GM20431 (cell line): Measurements from ENCODE around the gene TMEM128.
"Not testable (repeated sequence)": the region's sequence is repeated elsewhere in the genome, so short reads cannot be mapped to it uniquely, and the experiment has no call there.

ENCODE experiments used
- in situ Hi-C: fragments of 300-500 bp; cut with MseI, MboI; formaldehyde crosslinking; loops from one replicate; pipeline ENCODE4 v1.15.0; 2020; ENCODE audit warnings: low sequenced_read_pairs; ENCODE audit not compliant: unreplicated experiment

TMEM128 gene

DNA sequence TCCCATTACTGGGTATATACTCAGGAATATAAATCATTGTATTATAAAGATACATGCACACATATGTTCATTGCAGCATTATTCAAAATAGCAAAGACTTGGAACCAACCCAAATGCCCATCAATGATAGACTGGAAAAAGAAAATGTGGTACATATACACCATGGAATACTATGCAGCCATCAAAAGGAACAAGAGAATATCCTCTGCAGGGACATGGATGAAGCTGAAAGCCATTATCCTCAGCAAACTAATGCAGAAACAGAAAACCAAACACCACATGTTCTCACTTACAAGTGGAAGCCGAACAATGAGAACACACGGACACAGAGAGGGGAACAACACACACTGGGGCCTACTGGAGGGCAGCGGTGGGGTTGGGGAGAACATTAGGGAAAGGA lies 9.7 kb upstream of the TMEM128 start:
- in situ Hi-C loops: not testable (repeated sequence)

DNA sequence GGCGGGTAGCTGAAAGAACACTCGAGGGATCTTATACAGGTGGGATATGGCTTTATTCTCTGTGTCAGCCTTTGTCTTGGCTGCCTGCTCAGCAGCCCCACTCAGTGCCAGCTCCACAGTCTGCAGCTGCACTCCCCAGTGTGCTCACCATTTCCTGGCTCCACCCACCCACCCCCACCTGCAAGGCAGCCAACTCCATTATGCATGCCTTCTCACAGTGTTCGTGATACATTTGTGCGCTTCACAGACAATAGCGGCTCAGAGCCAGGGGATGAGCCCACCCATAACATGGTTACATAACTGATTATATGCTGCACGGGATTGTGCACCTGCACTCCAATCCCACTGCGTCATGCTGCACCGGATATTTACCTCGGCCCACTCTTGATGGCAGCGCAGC lies 8.8 kb upstream of the TMEM128 start:
- in situ Hi-C loops: no loop called here

DNA sequence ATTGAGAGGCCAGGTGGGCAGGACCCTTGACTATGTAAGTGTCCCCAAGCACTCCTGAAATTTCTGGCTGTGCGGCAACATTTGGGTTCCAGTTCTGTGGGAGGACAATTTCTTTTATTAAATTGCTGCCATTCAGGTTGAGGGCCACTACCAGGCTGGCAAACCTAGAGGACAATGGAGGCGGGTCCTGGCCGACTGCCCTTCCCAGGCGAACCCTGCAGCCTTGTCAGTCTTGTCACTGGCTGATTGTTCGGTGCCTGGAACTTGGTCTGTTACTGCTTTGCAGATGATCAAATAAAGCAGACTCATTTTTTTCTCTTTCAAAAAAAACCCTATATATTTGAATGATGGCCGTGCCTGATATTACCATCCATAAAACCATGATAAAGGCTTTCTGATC lies 6.6 kb upstream of the TMEM128 start:
- in situ Hi-C loops: no loop called here

DNA sequence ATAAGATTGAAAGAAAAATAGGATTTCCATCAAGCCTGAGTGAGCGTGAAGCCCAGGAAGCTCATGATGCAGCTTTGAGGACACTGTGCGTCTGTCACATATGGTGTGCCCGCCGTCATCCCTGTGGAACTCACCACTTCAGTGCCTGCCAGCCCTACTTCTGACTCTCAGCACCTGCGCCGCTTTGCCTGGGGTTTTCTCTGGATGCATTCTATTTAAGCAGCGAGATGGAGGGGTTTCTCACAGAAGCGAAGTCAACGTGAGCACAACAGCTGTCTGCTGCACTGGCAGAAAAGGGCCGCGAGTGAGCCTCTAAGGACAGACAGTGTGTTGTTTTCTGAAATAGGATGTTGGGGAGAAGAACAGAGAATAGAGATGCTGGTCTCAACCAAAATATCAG lies 6.2 kb upstream of the TMEM128 start:
- in situ Hi-C loops: no loop called here

DNA sequence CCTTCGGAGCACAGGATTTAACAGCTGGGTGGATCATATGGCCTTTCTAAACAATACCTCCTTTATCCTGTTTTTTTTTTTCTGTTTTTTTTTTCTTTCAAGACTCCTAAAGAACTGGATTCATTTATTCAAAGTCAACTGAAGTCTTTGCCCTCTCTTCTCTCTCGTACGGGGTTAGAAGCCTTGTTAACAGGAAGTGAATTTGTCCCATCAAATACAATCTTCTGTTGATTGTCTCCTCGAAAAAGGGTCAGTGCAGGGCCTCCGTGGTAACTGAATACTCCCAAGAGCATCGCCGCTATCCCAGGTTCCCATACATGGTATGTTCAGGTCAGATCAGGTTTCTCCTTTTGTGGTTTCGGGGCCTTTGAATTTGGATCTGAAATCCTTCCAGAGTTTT lies 1.8 kb upstream of the TMEM128 start:
- in situ Hi-C loops: no loop called here

DNA sequence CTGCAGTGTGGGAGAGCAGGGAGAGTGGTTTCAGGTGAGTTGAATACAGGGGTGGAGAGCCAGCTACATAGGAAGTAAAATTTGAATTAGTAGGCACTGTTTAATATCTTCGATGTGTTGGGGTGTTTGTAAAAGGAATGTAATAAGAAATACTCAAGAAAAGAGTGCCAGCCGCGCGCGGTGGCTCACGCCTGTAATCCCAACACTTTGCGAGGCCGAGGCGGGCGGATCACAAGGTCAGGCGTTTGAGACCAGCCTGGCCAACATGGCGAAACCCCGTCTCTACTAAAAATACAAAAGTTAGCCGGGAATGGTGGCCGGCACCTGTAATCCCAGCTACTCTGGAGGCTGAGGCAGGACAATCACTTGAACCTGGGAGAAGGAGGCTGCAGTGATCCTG lies 1.3 kb upstream of the TMEM128 start:
- in situ Hi-C loops: not testable (repeated sequence)

DNA sequence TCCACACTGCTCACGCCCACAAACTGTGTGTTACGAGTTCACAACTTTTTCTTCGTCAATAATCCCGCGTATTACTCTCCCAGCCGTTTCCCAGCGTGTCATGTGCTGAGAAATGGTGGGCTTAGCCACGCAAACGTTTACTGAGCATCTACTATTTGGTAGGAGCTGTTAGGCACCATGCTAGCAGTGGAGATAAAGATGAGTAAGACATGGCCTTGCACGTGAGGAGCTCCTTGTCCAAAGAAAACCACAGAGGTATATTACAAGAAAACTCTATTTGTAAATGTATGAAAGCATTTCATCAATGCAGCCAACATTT lies 821 bp upstream of the TMEM128 start:
- in situ Hi-C loops: no loop called here

DNA sequence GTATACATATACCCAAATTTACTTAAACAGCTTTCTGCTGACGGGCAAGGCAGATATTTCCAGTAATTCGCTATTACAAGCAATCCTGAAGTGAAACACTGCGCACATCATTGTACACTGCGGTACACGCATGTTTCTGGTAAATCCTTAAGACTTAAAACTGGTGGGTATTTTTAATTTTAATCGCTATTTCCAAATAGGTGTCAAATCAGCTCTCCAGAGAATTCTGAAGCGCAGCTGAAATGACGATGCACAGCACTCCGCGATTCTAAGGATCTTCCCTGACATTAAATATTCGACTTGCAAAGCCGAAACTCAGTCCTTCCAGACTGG lies 361 bp downstream of the TMEM128 start:
- in situ Hi-C loops: no loop called here

DNA sequence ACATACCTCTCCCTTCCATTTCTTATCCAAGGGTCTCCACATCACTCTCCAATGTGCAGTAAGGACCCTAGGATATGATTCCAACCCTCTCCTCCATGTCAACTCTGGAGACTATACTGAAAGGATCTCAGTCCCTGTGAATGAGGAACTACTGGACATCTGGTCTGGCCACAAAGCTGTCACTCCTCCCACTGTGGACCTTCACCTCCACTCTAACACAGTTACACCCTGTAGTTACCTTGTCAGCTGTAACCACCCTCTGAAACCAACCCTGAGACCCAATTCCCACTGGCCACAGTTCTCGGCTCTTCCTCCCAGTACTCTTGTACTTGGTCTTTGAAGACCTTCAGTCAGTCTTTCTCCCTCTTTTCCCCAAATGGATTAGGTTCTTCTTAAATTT lies 2.9 kb downstream of the TMEM128 start:
- in situ Hi-C loops: no loop called here

DNA sequence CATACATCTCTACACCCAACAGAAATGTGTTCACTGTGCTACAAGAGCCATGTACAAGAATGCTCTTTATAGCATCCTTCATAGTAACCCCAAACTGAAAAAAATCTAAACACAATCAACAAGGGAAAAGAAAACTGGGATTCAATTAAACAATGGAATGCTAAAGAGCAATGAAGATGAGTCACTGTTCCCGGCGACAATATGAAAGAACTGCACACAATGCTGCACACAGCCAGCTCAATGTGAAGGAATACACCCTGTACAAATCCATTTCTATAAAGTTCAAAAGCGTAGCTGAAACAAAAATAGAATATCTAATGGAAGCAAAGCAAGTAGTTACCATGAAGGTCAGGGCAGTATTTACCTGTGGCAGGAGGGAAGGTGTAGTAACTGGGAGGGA lies 8.5 kb downstream of the TMEM128 start:
- in situ Hi-C loops: not testable (repeated sequence)

DNA sequence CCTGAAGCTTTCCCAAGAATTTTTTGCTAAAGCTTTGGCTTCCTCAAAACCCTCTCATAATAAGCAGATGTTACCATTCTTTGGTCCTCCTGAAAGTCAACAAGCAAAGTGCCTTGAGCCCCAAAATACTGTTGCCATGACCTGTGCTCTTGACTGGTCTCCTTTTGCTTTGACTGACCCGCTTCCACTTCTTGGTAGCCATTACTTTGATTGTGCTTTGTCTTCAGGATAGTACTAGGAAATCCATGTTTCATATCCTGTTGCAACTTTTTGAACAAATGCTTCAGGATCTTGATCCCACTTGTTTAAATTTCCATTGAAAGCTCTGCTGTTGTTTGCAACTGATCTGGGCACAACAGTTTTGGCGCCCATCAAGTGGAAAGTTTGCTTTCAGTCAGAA lies 14.4 kb downstream of the TMEM128 start:
- in situ Hi-C loops: no loop called here

DNA sequence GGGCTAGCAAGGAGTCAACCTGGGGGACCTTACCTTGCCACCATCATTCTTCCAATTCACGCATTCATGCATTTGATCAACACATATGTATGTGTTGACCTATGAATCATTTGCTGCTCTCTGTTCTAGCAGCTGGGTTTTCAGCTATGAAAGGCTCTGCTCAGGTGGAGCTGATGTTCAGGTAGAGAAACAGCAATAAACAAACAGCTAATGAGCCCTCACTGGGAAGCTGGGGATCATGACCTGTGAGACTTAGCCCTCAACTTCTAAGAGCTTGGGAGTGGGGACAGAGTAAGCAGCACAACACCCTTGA lies 19.7 kb downstream of the TMEM128 start:
- in situ Hi-C loops: no loop called here

DNA sequence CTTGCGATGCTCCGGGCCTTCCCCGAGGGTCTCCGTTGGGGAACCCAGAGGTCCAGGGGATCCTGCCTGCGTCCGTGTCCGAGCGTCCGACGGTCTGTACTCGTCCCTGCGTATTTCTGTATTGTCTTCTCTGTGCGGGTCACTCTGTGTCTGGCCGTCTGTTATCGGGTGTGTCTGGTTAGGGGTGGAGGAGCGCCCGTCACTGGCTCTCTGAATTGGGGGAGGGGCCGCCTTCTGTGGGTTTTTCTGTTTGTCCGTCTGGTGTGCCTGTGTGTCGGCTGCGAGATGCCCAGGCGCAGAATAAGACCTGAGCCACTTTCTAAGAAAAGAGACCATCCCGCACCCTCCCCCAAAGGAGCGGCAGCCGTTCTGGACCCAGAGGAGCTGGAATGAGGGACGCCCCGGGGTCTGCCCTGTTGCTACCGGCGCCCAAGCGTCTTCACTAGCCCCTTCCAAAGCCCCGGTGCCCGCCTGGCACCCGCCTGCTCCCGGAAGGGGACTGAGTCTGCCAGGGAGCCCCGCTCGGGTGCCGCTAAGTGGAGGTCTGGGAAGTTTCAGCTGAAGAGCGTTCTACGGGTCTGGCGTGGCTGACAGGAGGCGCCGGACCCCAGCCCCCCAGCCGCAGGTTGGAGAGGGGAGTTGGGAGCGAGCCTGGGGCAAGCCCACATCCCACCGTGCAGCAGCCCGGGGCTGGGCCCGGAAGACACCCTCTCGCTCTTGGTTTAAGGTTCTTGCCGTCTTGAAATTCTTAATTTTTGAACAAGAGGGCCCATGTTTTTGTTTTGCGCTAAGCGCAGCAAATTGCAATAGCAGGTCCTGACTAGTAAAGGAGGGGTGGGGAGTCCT lies 20.3 kb downstream of the TMEM128 start:
- in situ Hi-C loops: no loop called here

DNA sequence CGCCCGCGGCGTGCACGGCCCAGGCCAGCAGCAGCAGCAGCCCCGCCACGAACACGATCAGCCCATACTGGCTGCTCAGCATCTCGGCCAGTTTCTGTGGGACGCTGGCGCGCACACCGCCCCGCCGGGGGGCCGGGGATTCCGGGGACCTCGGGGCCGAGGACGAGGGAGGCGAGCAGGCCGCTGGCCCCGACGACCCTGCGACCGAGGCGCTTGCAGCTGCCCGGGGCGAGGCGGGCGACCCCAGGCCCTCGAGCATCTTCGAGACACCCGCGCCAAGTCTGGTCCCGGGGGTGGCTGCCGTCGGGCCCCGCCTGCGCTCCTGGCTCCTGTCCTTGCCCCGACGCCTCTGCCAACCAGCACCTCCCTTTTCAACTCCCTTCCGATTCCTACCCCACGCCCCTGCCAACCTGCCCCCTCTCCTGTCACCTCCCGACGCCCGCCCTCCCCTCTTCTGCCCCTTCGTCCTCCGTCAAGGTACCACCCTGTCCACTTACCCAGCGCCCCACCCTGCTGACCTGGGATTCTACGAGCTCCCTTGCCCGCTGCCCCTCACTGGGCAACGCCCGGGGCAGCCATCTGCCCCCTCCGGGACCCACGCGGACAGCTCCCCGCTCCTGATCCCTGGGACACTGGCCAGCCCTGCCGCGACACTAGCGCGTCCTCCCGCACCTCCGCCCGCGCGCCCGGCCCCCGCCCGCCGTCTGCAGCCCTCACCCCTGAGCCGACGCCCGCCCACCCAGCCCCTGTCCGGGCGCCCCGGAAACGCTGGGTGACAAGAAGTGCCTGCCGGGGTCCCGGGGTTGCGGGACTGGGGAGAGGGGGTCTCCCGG lies 21.2 kb downstream of the TMEM128 start, which contains the start of gene OTOP1:
OTOP1 (minus strand) TSS at position 324 of the 833 bp plus-strand sequence; CDS start at position 259, 65 bp downstream.
- in situ Hi-C loops: no loop called here

DNA sequence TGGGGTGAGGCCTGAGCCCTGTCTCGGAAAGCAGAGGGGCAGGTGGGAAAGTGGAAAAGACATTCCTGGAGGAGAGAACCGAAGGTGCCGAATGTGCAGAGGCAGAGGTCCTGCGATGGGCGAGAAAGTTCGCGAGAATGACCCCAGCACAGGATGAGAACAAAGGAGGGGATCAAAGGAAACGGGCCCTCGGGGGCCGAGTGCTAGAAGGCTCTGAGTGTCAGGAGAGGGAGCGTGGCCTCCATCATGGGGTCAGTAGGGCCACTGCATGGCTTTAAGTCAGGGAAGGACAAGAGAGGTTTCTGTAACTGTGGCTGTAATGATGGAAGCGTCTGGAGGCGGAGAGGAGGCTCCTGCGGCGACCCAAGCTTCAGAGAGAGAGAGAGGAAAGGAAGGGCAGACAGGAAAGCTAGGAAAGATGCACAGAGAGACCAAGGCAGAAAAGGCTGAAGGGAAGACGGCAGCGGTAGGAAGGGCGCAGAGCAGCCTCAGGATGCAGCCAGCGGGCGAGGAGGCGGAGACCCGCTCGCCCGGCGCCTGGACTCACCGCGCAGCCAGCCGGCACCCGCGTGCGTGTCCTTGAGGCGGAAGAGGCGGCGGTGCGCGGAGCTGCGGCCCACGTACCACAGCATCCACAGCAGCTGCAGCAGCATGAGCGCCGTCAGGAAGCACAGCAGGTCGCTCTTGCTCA lies 22.0 kb downstream of the TMEM128 start:
- in situ Hi-C loops: no loop called here

DNA sequence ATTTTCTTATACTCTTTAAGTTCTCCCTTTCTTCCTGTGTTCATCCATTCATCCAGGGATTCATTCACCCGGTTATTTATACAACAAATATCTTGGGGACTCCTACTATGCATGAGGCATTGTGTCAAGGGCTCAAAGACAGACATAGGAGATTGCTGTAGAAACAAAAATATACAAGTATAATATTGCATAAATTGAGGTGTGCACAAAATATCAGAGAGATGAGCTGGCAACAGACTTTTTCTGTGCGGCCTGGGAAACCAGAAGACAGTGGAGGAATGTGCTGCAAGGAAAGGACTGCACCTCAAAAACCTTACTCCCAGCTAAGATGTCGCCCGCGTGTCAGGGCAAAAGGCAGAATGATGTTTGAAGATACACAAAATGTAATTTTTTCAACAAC lies 30.9 kb downstream of the TMEM128 start:
- in situ Hi-C loops: no loop called here

DNA sequence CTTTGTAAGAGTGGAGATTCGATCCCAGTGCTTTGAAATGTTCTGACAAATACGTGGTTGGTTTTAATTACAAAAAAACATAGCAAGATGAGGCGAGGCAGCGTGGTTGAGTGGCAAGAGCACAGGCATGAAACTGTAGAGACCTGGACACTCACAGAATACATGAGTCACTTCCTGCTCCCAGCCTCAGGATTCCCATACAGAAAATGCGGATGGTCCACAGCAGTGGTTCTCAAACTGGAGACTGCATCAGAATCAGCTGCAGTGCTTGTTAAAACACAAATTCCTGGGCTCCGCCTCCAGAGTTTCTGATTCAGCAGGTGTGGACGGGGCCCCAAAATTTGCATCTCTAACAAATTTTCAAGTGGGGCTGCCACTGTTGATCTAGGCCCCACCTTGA lies 31.4 kb downstream of the TMEM128 start:
- in situ Hi-C loops: no loop called here

DNA sequence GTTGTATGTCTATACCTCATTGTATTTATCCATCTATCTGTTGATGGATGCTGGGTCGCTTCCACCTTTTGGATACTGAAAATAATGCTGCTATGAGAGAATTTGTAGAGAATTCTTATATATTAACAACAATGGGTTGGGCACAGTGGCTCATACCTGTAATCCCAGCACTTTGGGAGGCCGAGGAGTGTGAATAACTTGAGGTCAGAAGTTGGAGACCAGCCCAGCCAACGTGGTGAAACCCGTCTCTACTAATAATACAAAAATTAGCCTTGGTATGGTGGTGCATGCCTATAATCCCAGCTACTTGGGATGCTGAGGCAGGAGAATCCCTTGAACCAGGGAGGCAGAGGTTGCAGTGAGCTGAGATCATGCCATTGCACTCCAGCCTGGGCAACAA lies 34.3 kb downstream of the TMEM128 start:
- in situ Hi-C loops: not testable (repeated sequence)

DNA sequence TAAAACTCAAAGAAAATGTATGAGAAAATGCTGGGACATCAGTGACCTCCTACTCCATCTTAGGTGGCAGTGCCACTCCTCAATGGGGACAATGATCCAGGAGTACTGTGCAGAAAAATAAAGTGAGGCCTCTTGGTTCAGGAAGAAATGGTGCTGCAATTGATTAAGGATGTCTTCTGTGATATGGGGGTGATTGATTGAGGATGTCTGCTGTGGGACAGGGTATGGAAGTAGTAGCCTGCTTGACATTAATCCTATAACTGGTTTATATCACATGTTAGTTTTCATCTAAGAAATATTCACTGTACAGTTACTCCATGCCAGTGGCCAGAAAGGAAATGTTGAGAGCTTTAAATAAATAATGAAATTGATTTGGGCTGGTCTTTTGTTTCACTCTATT lies 41.8 kb downstream of the TMEM128 start:
- in situ Hi-C loops: no loop called here

DNA sequence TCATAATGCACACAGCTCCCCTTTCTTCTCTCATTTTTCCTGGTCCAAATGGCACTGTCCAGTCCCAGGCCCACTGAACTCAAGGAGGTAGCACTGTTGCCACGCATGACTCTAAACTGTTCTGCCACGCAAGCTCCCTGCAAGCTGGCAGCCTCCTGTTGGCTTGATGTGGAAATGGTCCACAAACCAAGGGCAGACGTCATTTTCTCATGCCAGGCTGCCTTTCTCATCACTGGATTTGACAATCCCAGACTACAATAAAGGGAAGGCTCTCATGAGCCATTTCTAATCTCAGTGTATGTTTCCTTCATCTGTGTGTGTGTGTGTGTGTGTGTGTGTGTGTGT lies 43.6 kb downstream of the TMEM128 start:
- in situ Hi-C loops: no loop called here

DNA sequence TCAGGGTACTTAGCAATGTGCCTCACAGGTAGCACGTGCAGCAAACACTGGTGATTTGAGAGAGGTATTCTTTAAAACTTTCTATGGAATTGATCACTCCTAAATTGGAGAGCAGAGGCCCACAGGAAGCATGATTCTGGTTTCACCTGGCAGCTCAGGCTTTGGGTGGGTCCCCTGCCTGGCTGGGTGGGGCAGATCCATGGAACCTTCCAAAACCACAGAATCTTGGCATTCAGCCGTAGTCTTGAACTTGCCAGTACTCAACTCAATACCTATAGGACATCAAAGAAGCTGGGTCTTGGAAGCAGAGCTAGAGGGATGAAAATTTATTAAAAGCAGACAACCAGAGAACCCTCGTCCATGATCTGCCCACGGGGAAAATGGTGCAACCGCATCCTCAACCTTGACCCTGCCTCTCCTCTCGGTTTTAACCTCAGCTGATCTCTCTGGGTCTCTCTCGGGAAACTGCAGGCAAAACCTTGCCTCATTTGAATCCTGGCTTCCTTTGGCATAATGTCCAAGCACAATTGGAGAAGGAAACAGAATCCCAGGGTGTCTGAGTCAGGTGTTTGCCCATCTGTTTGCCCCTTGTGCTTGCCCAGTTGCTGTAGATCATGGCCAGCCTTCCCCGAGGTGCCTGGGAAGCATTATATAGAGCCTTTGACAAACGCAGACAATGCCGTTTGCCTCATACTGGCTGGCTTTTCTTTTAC lies 44.2 kb downstream of the TMEM128 start:
- in situ Hi-C loops: no loop called here
